Omental fat pad (tissue), 4 donors: Measurements from ENCODE around the gene HADH. TPM values are rescaled to one million over a fixed set of nuclear protein-coding genes. Genes with fewer than 3 reads are reported as not detected.

Experiments
- ATAC-seq: fragments of 150-250 bp; one replicate; pipeline ENCODE4 v1.9.1; 2016; ENCODE audit warnings: mild to moderate bottlenecking, moderate library complexity; ENCODE audit not compliant: low FRiP score
- DNase-seq: peaks from one replicate; pipeline ENCODE4 v3.0.0-alpha.2; 2019; ENCODE audit warnings: low spot score
- CTCF ChIP-seq, 3 donors: fragments of 450-650 bp; IDR thresholded peaks; one replicate each; pipeline ENCODE4 v1.5.1; 2016 to 2017; ENCODE audit warnings: antibody characterized with exemption in 3 of 3, mild to moderate bottlenecking in 3 of 3, moderate library complexity in 2 of 3
- total RNA-seq, 4 donors: library from RNA; depleted of rRNA; stranded (reverse); fragments of >200 nt; gene quantifications; one replicate each; pipeline ENCODE4 v1.1.0, GENCODE V29; 2016

HADH gene
- total RNA-seq, 4 donors from 2014 or later: 80.2 to 154 (median 119) TPM

GRCh38 chr4:108037884-108038283, 48.2 kb downstream of the HADH start:
- DNase-seq: no peak
- ATAC-seq: no peak
- TF ChIP-seq CTCF (IDR thresholded peaks at IDR 0.05): no peak

GRCh38 chr4:108042927-108043326, 53.2 kb downstream of the HADH start:
- DNase-seq: no peak
- no peak for ATAC-seq

GRCh38 chr4:108043526-108043925, 53.8 kb downstream of the HADH start:
- TF ChIP-seq CTCF (IDR thresholded peaks at IDR 0.05): no peak
- ATAC-seq (no peak), DNase-seq (no peak)

More at GRCh38 chr4:108042927-108043326, 53.2 kb downstream of the HADH start:
- TF ChIP-seq CTCF (IDR thresholded peaks at IDR 0.05): no peak

GRCh38 chr4:108044951-108045686, 55.4 kb downstream of the HADH start:
- no peak for DNase-seq
- TF ChIP-seq CTCF (IDR thresholded peaks at IDR 0.05): no peak
- ATAC-seq: peak; percentile 63

- TF ChIP-seq CTCF (IDR thresholded peaks at IDR 0.05): no peak
- DNase-seq: no peak
- no peak for ATAC-seq
Observed at GRCh38 chr4:108045687-108046024, 56.0 kb downstream of the HADH start.

- TF ChIP-seq CTCF (IDR thresholded peaks at IDR 0.05): no peak
- ATAC-seq: no peak
- no peak for DNase-seq
Observed at GRCh38 chr4:108047199-108047598, 57.5 kb downstream of the HADH start.

DNA sequence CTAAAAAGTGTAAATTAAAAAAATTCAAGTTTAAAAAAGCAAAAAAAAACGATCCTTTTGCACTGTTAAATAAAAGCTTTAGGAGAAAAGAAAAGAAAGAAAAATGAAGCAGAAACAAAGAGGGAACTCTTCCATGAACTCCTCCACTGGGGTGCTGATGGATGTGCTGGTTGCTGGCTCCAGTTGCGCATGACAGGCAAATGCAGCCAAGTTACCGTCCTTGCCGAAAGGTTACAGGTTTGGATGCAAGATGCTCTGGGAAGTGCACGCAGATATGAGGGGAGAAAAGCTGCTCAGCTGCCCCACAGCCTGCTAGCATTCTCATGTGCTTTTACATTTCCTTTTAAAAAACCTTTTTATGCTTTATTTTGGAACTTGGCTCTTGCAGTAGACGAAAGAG, 58.5 kb downstream of the HADH start:
- DNase-seq (no peak), ATAC-seq (no peak)
- no peak for TF ChIP-seq CTCF (IDR thresholded peaks at IDR 0.05)
